ENCODE measurements around the gene S100A16.

Gene S100A16

GRCh38 chr1:153639280-153639679 is 26.3 kb upstream of the S100A16 start:
- CTCF ChIA-PET: interaction anchor here (1.2 kb wide), 1 partner anchor 12 kb away, joined by 6 read pairs; the partner anchor contains the start of gene S100A13
- no peak for DNase-seq (ENCODE audit: extremely low spot score)
- POLR2A ChIA-PET: interaction anchor here (0.5 to 1.5 kb wide), 3 partner anchors 12 to 254 kb away, joined by 4 to 6 read pairs (median 4); partner anchors contain the start of genes S100A1 and S100A13
- no peak for TF ChIP-seq CTCF (IDR thresholded peaks at IDR 0.05; ENCODE audit: control extremely low read depth, extremely low read depth, low read depth, missing control alignments)

GRCh38 chr1:153638261-153638660 is 25.3 kb upstream of the S100A16 start:
- TF ChIP-seq CTCF (IDR thresholded peaks at IDR 0.05; ENCODE audit: control extremely low read depth, extremely low read depth, low read depth, missing control alignments): no peak
- POLR2A ChIA-PET: interaction anchor here (0.7 to 1.5 kb wide), 3 partner anchors 10 to 338 kb away, joined by 3 to 6 read pairs (median 4); partner anchors contain the start of genes S100A1 and S100A13
- DNase-seq (ENCODE audit: extremely low spot score): no peak
- CTCF ChIA-PET: interaction anchor here (0.8 to 1.7 kb wide), 6 partner anchors 9 to 27 kb away, joined by 3 to 5 read pairs (median 4); no protein-coding TSS in a partner anchor

- no peak for DNase-seq (ENCODE audit: extremely low spot score)
- POLR2A ChIA-PET: no interaction called here
- CTCF ChIA-PET: interaction anchor here (1.1 kb wide), 1 partner anchor 9 kb away, joined by 4 read pairs; the partner anchor contains the start of gene S100A13
- no peak for TF ChIP-seq CTCF (IDR thresholded peaks at IDR 0.05; ENCODE audit: control extremely low read depth, extremely low read depth, low read depth, missing control alignments)
Measured at GRCh38 chr1:153636312-153636711, 23.4 kb upstream of the S100A16 start.

GRCh38 chr1:153635872-153636271 is 22.9 kb upstream of the S100A16 start:
- no peak for TF ChIP-seq CTCF (IDR thresholded peaks at IDR 0.05; ENCODE audit: control extremely low read depth, extremely low read depth, low read depth, missing control alignments)
- no peak for DNase-seq (ENCODE audit: extremely low spot score)
- POLR2A ChIA-PET: interaction anchor here (0.6 to 0.7 kb wide), 2 partner anchors 228 to 351 kb away, joined by 3 to 4 read pairs; no protein-coding TSS in a partner anchor
- CTCF ChIA-PET: interaction anchor here (1.4 kb wide), 2 partner anchors 14 to 124 kb away, joined by 5 read pairs; no protein-coding TSS in a partner anchor

- DNase-seq (ENCODE audit: extremely low spot score): peak; percentile 98
- POLR2A ChIA-PET: interaction anchor here (0.5 to 2.9 kb wide), 17 partner anchors 10 to 1340 kb away, joined by 3 to 23 read pairs (median 5); partner anchors contain the start of genes ILF2, JTB, RAB13 and RPS27
- TF ChIP-seq CTCF (IDR thresholded peaks at IDR 0.05; ENCODE audit: control extremely low read depth, extremely low read depth, low read depth, missing control alignments): no peak
- CTCF ChIA-PET: interaction anchor here (0.6 to 2.1 kb wide), 11 partner anchors 8 to 281 kb away, joined by 3 to 12 read pairs (median 3); partner anchors contain the start of genes ILF2 and S100A14
Measured at GRCh38 chr1:153633754-153634665, 21.1 kb upstream of the S100A16 start, which contains the start of gene CHTOP. Gene CHTOP (plus strand): TSS chr1:153634066. CDS start chr1:153636589, 2,523 bp downstream.

GRCh38 chr1:153633161-153633753 is 20.3 kb upstream of the S100A16 start:
- ChIA-PET CTCF (interaction anchor here (0.8 to 2.1 kb wide), 6 partner anchors 10 to 280 kb away, joined by 3 to 12 read pairs (median 3); partner anchors contain the start of genes ILF2 and S100A14), POLR2A (interaction anchor here (0.8 to 2.9 kb wide), 14 partner anchors 10 to 360 kb away, joined by 3 to 23 read pairs (median 5); partner anchors contain the start of genes ILF2, JTB, RAB13 and RPS27)
- TF ChIP-seq CTCF (IDR thresholded peaks at IDR 0.05; ENCODE audit: control extremely low read depth, extremely low read depth, low read depth, missing control alignments): no peak
- DNase-seq (ENCODE audit: extremely low spot score): no peak

Measured in GM10248 (cell line).